T1000 (cell line): ENCODE results near the gene KLHL26.
"Not testable (repeated sequence)": the region's sequence is repeated elsewhere in the genome, so short reads cannot be mapped to it uniquely, and the experiment has no call there.

ENCODE experiments used
- DNase-seq: peaks from one replicate; lab custom pipeline; 2025; ENCODE audit warnings: mixed read lengths; lab: John Stamatoyannopoulos, UW

The KLHL26 gene

DNA sequence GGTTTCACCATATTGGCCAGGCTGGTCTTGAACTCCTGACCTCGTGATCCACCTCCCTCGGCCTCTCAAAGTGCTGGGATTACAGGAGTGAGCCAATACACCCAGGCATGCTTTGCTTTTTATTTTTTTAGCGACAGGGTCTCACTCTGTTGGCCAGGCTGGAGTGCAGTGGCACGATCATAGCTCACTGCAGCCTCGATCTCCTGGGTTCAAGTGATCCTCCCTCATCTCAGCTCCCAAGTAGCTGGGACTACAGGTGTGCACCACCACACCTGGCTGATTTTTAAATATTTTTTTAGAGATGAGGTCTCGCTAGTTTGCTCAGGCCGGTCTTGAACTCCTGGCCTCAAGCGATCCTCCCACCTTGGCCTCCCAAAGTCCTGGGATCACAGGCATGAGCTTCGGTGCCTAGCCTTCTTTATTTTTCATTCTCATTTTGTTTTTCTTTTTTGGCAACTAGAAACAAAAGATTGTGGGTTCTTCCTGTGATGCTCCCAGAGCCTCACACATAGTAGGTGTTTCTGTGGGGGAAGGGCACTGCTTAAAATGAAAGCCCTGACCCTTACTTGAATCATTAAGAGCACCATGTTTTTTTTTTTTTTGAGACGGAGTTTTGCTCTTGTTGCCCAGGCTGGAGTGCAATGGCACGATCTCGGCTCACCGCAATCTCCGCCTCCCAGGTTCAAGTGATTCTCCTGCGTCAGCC, 36.0 kb upstream of the KLHL26 start:
- not testable (repeated sequence) for DNase-seq

DNA sequence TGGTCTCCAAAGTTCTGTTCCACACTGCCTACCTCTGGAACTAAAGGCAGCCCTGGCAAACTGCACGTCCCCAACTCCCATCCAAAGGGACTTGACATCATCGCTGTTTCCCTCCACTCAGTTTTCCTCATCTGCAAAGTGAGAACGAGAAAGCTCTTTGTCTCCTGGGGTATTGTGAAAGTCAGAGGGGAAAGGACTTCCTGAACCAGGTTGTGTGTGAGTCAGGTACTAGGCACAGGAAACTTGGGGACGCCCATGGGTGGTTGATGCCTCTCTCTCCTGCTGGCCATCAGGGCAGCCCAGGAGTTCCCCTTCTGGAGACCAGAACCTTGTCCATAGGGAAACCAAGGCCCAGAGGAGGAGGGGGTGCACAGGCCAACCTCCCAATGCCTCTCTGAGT, 35.0 kb upstream of the KLHL26 start:
- DNase-seq = no peak

DNA sequence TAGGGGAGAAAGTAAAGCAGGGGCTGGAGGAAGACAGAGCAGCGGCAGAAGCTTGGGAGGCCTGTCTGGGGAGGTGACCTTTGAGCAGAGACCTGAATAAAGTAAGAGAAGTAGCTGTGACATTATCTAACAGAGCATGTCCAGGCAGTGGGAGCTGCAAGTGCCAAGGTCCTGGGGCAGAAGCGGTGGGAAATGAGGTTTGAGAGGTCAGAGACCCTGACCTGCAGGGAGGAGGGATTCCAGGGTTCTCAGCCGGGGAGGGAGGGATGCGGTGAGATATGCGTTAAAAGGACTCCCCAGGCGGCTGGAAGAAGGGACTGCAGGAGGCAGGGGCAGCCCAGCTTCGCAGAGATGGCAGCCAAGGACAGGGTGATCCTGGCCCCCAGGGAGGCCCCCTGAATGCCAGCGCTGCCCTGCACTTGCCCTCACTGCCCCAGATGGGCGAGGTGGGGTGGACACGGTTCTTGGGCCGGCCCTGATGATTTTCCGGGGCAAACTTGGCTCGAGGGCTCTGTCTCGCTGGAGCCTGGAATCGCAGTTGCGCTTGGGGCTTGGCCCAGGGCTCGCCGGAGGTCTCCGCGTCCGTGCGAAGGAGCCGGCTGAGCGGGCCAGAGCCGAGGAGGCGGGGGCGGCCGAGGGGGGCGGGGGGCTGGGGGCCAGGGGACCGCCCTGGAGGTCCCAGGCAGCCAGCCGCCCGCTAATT, 33.4 kb upstream of the KLHL26 start:
- no peak for DNase-seq

DNA sequence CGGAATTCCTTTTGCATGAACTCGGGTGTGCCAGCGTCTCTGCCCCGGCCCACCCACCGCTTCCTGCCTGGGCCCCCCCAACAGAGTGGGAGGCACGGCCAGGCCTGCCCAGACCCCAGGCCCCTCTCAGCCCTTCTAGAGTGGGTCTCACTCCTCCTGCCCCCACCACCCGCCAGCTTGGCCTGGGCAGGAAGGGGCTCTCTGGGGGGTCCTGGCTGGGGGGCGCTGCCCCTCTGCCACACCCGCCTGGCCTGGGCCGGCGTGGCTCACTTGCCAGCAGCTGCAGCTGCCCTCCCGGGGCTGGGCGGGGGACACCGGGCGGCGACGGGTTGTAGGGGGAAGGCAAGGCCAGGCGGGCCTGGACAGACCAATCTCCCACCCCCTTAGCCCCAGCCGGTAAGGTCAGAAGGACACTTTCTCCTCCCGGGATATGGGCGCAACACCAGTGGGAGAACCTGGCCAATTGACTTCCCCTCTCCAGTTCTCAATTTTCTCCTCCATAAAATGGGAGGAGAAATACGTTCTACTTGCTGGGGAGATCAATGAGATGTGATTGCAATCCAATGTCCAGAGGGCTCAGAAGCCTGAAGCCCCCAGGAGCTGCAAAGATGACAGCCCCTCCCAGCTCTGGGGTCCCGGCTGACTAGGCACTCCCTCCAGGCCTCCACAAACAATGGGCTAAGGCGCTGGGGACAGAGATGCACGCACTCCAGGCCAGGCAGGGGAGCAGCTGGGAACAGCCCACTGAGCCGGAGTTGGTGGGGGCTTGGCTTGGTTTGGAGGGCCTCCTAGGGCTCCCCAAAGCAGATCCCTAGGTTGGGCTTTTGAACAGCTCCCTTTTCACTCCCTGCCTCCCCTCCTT, 32.6 kb upstream of the KLHL26 start:
- no peak for DNase-seq

DNA sequence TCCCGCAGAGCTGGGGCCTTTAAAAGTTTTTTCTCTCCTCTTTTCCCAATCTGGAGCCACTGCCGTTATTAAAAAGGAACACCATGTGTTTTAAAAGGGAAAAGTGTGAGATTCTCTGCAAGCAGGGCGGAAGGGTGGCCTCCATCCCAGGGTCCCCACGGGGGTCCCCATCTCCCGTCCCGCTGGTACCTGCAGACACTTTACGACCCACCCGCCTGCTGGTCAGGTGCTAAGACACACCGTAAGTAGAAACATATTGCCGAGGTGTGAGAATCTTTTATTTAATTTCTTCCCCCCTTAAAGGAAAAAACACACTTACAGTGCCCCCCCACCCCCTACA, 32.0 kb upstream of the KLHL26 start:
- no peak for DNase-seq

DNA sequence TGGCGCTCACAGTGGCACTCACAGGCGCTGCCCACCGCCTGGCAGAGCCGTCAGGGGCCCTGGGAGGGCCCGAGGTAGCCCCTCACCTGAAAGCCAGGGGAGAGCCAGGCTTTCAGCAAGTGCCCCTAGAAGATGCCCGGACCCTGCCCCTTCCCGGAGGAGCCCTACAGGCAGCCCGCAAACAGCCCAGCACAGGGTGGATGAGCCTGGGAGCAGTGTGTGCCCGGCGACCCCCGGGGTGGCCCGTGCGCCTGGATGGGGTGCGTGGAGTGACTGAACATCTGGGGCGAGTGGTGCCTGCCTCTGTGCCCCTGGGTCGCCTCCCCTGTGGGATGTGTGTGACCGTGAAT, 31.7 kb upstream of the KLHL26 start:
- DNase-seq = no peak

DNA sequence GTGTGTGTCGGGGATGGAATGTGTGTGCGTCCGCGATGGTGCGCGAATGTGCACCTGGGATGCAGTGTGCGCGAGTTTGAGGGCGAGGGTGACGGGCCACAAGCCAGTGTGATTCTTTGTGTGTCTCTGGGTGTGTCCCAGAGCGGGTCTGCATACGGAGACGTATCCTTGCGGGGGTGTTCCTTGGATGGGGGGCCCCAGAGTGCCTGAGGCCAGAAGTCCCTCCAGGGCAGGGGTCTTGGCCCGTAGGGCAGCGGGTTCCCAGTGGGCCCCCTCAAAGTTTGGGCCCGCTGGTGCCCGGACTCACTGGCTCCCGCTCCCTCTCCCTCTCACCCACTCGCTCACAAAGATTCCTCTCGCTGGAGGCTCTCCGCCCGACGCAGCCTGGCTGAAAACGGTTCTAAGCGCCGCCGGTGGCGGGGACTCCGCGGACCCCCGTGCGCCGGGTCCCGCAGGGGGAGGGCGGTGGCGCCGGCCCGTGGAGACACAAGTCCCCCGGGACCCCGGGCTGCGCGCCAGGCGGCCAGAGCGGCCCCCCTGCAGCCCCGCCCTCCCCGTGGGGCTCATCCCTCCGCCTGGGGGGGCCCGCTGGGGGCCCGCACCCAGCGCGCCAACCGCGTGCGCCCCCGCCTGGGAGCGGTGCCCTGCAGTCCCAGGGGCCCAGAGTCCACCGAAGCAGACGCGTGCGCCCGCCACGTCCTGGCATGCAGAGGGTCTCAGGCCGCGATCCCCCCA, 31.1 kb upstream of the KLHL26 start:
- no peak for DNase-seq

- no peak for DNase-seq
Observed at GRCh38 chr19:18606281-18607225, 30.3 kb upstream of the KLHL26 start, which contains the start of gene CRLF1. CRLF1 (minus strand) TSS chr19:18606799; CDS start chr19:18606656, 143 bp downstream.

DNA sequence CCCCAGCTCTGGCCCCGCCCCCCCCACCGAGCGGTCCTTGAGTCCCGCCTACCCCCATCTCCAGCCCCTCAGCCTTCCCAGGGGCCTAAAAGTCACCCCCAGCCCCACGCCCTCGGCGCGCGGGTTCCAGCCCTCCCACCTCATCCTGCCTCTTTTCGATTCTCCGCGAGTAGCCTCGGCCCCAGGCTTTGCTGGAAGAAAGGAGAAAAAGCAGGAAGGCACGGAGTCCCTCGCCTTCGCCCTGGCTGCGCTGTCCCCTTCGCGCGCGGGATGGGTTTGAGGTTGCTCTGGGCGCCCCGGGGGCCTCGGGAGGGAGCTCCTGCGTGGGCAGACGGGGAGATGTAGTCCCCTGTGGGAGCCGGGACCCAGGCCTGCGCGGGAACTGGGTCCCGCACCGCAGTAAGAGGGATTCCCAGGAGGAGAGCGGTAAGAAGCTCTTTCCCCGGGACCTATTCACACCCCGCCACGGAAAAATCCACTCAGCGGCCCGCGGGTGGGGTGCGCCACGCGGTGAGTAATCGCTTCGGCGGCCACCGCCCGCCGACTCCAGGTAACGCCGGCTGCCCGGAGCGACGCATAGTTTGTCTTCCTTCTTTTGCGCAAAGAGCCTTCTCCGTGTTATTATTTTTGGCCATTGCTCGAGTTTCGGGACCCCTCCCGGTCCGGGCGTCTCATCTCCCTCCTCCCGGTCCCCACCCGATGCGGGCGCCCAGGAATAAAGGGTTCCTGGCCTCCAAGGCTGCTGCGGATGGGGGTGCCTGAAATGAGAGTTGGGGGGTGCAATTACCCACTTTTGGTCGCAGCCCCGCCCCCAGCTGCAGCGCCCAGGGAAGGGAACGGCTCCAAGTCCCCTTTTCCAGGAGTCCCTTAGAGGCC, 29.4 kb upstream of the KLHL26 start:
- DNase-seq = no peak

- DNase-seq = no peak
Observed at GRCh38 chr19:18608102-18608804, 28.6 kb upstream of the KLHL26 start.

DNA sequence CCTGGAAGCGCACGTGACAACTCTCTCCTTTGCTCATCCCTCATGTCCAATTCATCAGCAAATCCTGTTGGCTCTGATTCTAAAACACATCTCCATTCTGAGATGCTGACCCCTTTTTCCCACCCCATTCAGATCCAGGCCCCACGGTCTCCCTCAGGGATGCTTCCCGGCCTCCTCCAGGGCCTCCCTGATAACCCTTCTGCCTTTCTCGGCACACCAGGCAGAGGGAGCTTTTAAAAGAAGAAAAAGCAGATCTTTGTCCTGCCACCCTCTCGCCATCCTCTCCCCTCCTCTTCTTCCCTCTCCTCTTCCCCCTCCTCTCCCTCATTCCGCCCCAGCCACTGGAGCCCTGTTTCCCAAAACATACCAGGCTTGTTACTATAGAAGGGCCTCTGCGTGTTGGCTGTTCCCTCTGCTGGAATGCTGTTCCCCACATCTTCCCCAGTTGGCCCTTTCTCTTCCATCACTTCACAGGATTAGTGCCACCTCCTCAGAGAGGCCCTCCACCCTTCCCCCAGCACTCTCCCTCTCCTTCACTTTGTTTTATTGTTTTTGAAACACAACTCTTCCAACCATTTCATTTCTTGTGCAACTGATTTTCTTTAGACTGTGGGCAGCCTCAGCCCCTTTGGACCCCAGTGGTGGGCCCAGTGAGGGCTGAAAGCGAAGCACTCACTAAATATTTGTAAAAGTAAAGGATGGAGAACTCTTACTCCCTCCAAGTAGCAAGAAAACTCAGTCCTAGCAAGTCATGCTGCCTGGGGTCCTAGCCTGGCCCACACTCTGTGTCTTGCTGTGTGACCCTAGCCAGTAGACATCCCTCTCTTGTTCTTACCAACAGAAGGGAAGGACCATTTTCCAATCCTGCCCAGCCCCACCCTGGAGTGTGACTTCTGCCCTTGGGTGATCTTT, 27.8 kb upstream of the KLHL26 start:
- no peak for DNase-seq

GRCh38 chr19:18609717-18610051, 27.1 kb upstream of the KLHL26 start:
- DNase-seq = no peak

GRCh38 chr19:18610245-18610555, 26.6 kb upstream of the KLHL26 start:
- no peak for DNase-seq

DNA sequence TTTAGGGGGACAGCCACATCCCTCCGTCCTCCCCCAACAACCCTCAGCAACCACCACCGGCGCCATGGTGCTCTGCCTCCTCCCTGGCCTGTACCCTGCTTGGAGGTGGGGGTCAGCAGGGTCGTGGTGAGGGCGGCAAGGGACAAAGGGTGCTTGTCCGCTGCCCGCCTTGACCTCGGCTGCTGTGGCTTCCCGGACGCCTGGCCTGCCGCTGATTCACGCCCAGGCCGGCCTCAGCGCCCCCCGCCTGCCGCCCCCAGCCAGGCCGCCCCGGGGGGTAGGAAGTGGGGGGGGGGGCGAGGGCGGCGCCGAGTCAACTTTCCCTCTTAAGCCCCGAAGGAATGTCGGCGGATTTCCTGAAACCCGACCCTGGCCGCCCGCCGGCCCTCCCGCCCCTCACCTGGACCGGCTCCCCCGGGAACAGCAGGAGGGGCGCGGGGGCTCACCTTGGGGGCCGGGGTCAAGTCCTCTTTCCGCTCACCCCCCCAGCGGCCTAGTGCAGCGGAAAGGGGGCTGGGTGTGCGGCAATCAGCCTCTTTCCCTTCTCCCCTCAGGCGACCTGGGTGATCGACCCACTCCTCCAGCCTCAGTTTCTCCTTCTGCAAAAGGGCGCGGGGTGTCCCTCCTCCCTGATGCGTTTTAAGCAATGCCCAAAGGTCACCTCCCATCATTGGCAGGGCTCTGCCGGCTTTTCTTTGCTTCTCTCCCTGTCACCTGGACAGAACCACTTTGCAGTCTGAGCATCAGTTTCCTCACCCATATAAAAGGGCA, 26.1 kb upstream of the KLHL26 start:
- no peak for DNase-seq

DNA sequence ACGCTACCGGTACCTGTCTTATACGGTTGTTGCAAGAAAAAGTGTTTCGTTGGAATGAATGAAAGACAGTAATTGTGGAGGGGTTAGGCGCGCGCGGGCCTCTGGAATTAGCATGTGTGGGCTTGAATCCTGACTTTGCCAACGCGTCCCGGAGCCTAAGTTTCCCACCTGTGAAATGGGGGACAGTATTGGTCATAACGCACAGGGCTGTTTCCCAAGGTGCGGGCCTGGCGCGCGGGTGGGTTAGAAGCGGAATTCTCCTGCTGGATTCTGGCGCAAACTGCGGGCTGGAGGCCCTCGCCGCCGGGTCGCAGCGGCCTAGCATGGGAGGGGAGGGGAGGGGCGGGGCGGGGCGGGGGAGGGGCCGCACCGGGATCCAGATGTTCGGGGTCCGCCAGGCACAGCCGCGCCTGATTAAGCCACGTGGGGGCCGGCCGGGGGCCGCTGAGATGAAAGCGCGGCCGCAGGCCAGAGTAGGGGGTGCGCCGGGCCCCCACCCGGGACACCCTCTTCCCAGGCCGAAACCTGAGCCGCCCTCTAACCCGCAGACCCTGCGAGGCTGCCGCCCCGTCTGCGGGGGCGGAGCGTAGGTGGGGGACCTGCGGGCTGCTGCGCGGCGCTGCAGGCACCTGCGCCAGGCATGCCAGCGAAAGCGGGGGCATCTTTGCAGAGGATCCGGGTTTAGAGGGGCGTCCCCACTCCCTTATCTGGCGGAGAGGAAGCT, 25.3 kb upstream of the KLHL26 start:
- DNase-seq = no peak

DNA sequence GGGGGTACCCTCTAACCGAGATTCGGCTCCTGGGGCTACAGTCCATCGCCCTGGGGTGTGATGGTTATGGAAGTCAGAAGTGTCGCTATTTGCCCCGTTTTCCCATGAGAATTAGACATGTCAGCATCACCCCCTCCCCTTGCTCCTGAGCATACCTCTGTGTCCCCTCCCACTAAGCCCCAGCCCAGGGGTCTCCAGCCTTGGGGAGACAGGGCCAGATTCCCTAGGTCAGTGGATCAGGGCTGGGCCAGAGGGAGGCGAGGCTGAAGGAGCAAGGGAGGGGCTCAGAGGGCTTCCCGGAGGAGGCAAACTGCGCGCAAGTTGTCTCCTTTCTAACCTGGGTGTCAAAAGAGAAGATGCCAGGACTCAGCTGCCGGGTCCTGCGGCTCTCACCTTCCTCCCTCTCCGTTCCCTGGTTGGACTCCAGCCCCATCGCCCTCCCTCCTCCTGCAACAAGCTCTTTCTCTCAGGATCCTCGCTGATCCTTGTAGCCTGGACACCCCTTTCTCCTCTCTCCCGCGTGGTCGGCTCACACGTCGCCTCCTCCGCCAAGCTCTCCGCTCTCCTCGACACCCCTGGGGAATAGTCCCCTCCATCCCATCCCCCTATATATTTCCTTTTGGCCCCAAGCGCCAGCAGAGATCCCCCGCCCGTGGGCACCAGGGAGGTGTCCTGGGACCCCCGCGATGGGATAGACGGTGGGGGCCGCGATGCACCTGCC, 24.6 kb upstream of the KLHL26 start:
- DNase-seq = no peak
